SU-DHL-6 (cell line): ENCODE data around the gene CIAO2B.
"Not testable (repeated sequence)": the region's sequence is repeated elsewhere in the genome, so short reads cannot be mapped to it uniquely, and the experiment has no call there.

Experiments
- H2AFZ ChIP-seq: fragments of 200-600 bp; sonication (generic); 2 replicates; pipeline ENCODE4 v1.6.1; 2014; ENCODE audit warnings: low read depth, mild to moderate bottlenecking, moderate library complexity, mixed read lengths, antibody characterized with exemption, low read length; ENCODE audit not compliant: severe bottlenecking
- H3F3A ChIP-seq: fragments of 200-600 bp; shearing (Covaris generic); 2 replicates; pipeline ENCODE4 v1.6.0; 2016; ENCODE audit warnings: antibody characterized with exemption, mild to moderate bottlenecking; ENCODE audit not compliant: insufficient read depth
- H3K27ac ChIP-seq: fragments of 200-600 bp; sonication (generic); 2 replicates; pipeline ENCODE4 v1.5.1; 2016; ENCODE audit warnings: low read depth, mild to moderate bottlenecking, low read length, moderate library complexity, mixed read lengths
- H3K27me3 ChIP-seq: fragments of 200-600 bp; sonication (generic), shearing (Covaris generic); 2 replicates; pipeline ENCODE4 v1.6.0; 2014; ENCODE audit warnings: mild to moderate bottlenecking, low read length
- H3K36me3 ChIP-seq: fragments of 200-600 bp; sonication (generic); 2 replicates; pipeline ENCODE4 v1.6.1; 2014; ENCODE audit warnings: mild to moderate bottlenecking, low read length, mixed read lengths
- H3K4me2 ChIP-seq: fragments of 300-600, 200-600 bp; shearing (Covaris generic), sonication (generic); 2 replicates; pipeline ENCODE4 v1.6.0; 2014; ENCODE audit warnings: low read length, low read depth, mild to moderate bottlenecking; ENCODE audit not compliant: poor library complexity, severe bottlenecking
- H3K4me3 ChIP-seq: fragments of 200-600 bp; sonication (generic); 2 replicates; pipeline ENCODE4 v1.5.1; 2014; ENCODE audit warnings: antibody characterized with exemption, low read length, mild to moderate bottlenecking, mixed read lengths; ENCODE audit not compliant: insufficient read depth, poor library complexity, severe bottlenecking
- H3K79me2 ChIP-seq: fragments of 200-600 bp; sonication (generic); 2 replicates; pipeline ENCODE4 v1.6.1; 2014; ENCODE audit warnings: mild to moderate bottlenecking, low read length, moderate library complexity; ENCODE audit not compliant: insufficient read depth
- H3K9ac ChIP-seq: fragments of 200-600 bp; sonication (generic); 2 replicates; pipeline ENCODE4 v1.7.0; 2014; ENCODE audit warnings: mild to moderate bottlenecking, low read length
- H3K9me2 ChIP-seq: fragments of 200-600 bp; sonication (generic); replicated peaks from 2 replicates; pipeline ENCODE4 v1.6.1; 2014; ENCODE audit warnings: low read length; ENCODE audit not compliant: insufficient read depth
- H3K9me3 ChIP-seq: fragments of 200-600 bp; sonication (generic); 2 replicates; pipeline ENCODE4 v1.6.1; 2014; ENCODE audit warnings: low read length, mixed read lengths; ENCODE audit not compliant: insufficient read depth
- H4K20me1 ChIP-seq: fragments of 200-600 bp; sonication (generic); 2 replicates; pipeline ENCODE4 v1.6.1; 2014; ENCODE audit warnings: low read depth, mild to moderate bottlenecking, antibody characterized with exemption, low read length, moderate library complexity, mixed read lengths
- EZH2phosphoT487 ChIP-seq: fragments of 200-600 bp; sonication (generic), shearing (Covaris generic); conservative IDR thresholded peaks from 2 replicates; pipeline ENCODE4 v1.6.1; 2018; ENCODE audit warnings: mild to moderate bottlenecking, antibody characterized with exemption, low read length, moderate library complexity, mixed read lengths
- TF ChIP-seq, protein P1 (sequence below): fragments of 200-600 bp; sonication (generic); IDR thresholded peaks from one replicate; pipeline ENCODE4 v1.5.1; 2017; ENCODE audit warnings: antibody characterized with exemption, mild to moderate bottlenecking, low read length, moderate library complexity; ENCODE audit not compliant: insufficient read depth, poor library complexity, severe bottlenecking

Gene CIAO2B

DNA sequence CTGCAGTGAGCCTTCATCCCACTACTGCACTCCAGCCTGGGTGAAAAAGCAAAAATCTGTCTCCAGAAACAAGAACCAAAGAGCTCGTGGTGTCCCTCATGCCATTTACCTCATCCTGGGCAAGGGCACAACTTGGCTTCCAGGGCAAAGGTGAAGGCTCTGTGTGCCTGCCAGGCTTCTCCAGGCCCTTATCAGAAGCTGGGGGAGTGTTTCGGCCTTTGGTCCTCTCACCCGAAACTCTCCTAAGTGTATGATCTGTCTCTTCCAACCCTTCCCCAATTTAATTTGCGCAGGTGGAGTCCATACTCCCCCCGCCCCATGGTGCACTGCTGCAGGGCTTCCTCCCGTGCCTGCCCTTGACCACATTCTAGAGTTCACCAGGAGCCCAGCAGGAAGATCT is 2.3 kb upstream of the CIAO2B start:
- Histone ChIP-seq H3K36me3 (no peaks in the 10 kb centered on the region), H2AFZ (no peak overlapping the region), H3K27ac (no peak overlapping the region), H3K9me2 (no peaks in the 10 kb centered on the region), H3K4me3 (no peak overlapping the region), H3K9me3 (no peaks in the 10 kb centered on the region), H4K20me1 (no peaks in the 10 kb centered on the region), H3K9ac (no peak overlapping the region), H3K4me2 (no peak overlapping the region), H3F3A (0 out of 2 replicates have a peak, but pooled peaks cover 3% of the 10 kb centered on the region), H3K79me2 (peaks cover 12% of the 10 kb centered on the region), H3K27me3 (no peaks in the 10 kb centered on the region)
- TF ChIP-seq, protein P1, sequence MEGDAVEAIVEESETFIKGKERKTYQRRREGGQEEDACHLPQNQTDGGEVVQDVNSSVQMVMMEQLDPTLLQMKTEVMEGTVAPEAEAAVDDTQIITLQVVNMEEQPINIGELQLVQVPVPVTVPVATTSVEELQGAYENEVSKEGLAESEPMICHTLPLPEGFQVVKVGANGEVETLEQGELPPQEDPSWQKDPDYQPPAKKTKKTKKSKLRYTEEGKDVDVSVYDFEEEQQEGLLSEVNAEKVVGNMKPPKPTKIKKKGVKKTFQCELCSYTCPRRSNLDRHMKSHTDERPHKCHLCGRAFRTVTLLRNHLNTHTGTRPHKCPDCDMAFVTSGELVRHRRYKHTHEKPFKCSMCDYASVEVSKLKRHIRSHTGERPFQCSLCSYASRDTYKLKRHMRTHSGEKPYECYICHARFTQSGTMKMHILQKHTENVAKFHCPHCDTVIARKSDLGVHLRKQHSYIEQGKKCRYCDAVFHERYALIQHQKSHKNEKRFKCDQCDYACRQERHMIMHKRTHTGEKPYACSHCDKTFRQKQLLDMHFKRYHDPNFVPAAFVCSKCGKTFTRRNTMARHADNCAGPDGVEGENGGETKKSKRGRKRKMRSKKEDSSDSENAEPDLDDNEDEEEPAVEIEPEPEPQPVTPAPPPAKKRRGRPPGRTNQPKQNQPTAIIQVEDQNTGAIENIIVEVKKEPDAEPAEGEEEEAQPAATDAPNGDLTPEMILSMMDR, result no peak
- no peak for TF ChIP-seq EZH2phosphoT487

DNA sequence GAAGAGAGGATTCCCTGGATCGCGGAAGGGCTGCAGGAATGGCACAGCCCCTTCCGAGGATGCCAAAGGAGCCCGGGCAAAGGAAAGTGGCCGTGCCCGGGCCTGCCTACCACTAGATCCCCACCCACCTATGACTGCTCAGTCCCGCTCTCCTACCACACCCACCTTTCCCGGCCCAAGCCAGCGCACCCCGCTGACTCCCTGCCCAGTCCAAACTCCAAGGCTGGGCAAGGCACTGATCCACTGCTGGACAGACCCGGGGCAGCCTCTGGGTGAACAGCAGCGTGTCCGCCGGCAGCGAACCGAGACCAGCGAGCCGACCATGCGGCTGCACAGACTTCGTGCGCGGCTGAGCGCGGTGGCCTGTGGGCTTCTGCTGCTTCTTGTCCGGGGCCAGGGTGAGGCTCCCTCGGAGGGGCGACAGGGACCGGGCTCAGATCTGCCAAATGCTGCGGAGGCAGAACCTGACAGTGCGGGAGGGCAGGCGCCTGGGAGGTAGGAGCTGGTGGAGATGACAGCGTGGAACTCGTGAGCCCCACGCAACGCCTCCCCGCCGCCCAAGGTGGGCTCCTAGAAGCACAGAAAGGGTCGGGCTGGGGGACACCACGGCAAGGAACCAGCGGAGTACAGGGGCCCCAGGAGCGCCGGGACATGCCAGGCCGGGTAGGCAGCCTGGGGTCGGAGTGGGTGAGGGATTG is 1.3 kb upstream of the CIAO2B start, which contains the start of gene CES2:
TSS of gene CES2 (plus strand) at position 203 of the 698 bp plus-strand sequence. CDS start at position 323, 120 bp downstream.
- Histone ChIP-seq H3K27ac (peak within 1 kb of the TSS; percentile 27; the same call in 1 of the 2 replicates), H4K20me1 (no peaks in the 10 kb centered on the region), H2AFZ (peak within 1 kb of the TSS; percentile 76), H3K27me3 (no peaks in the 10 kb centered on the region), H3K9ac (peak within 1 kb of the TSS; percentile 83), H3K4me2 (peak within 1 kb of the TSS; percentile 64), H3K36me3 (no peaks in the 10 kb centered on the region), H3K79me2 (peaks cover 12% of the 10 kb centered on the region), H3K9me2 (no peaks in the 10 kb centered on the region), H3F3A (0 out of 2 replicates have a peak, but pooled peaks cover 3% of the 10 kb centered on the region), H3K9me3 (no peaks in the 10 kb centered on the region), H3K4me3 (peak within 1 kb of the TSS; percentile 79)
- TF ChIP-seq, protein P1, result no peak
- no peak for TF ChIP-seq EZH2phosphoT487

DNA sequence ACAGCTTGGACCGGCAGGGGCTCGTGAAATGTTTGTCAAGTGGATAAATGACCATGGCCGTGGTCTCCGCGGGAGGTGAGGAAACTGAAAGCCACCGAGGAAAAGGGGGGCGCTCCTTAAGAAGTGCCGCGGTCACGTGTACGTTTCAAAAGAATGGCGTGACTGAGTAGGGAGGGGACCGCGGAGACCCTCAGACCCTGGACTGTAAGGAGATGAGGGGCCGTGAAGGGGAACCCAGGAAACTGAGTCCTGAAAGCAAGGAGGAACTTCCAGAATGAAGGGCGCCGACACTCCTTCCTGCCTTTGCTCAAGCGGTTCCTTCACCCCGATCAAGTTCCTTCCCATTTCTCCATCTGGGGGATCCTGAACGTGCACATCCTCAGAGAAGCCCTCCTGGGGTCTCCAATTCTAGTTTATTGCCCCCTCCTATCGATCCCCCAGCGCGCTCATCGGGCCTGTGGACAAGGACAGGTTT is 674 bp upstream of the CIAO2B start:
- not testable (repeated sequence) for H3F3A ChIP-seq, H3K9me2 ChIP-seq, H4K20me1 ChIP-seq, H3K36me3 ChIP-seq, H3K9me3 ChIP-seq, H3K27me3 ChIP-seq
- peak overlapping the region; percentile 27; the same call in 1 of the 2 replicates for H3K27ac ChIP-seq
- peak overlapping the region; percentile 83 for H3K9ac ChIP-seq
- peaks cover 12% of the 10 kb centered on the region for H3K79me2 ChIP-seq
- H3K4me3 ChIP-seq, result peak overlapping the region; percentile 79
- peak overlapping the region; percentile 76 for H2AFZ ChIP-seq
- H3K4me2 ChIP-seq, result peak overlapping the region; percentile 64

DNA sequence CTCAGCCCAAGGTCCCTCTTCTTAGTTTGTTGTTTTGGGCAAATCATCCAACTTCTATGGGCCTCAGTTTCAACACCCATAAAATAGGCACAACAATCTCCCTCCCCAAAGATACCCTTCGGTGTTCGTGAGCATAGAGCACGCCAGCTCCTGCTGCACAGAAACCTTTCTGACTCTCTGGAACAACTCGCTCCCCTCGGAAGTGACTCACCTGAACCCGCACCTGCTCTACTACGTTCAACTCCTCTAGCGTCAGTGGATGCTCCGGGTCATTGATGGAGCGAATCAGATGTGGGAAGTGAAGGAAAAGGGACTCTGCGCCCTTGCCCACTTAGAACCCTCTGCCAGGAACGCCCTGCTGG is 445 bp downstream of the CIAO2B start:
- Histone ChIP-seq H3K27ac (peak overlapping the region; percentile 27), H2AFZ (peak overlapping the region; percentile 76), H4K20me1 (no peaks in the 10 kb centered on the region)

More for the DNA sequence above, 445 bp downstream of the CIAO2B start:
- Histone ChIP-seq H3K9ac (peak overlapping the region; percentile 83), H3K27me3 (no peaks in the 10 kb centered on the region), H3K4me2 (peak overlapping the region; percentile 64), H3K4me3 (peak overlapping the region; percentile 79), H3K9me3 (no peaks in the 10 kb centered on the region), H3K9me2 (no peaks in the 10 kb centered on the region), H3F3A (0 out of 2 replicates have a peak, but pooled peaks cover 3% of the 10 kb centered on the region), H3K79me2 (peaks cover 12% of the 10 kb centered on the region), H3K36me3 (no peaks in the 10 kb centered on the region)
- TF ChIP-seq EZH2phosphoT487, result no peak
- TF ChIP-seq, protein P1, result no peak
